Kidney (tissue), 14 donors: ENCODE results near the gene CD99L2. TPM values are rescaled to one million over a fixed set of nuclear protein-coding genes. Genes with fewer than 3 reads are reported as not detected.

Experiments
- DNase-seq, 5 donors: peaks; one replicate each; pipeline ENCODE4 v3.0.0-alpha.2; 2013 to 2020
- FAIRE-seq: peaks from 2 replicates; lab custom pipeline; 2012; peaks lifted over from hg19 to GRCh38; lab: Jason Lieb, UNC
- H3K27ac ChIP-seq, 2 donors: one replicate each; pipeline ENCODE4 v1.7.0; 2013; ENCODE audit warnings: low read depth in 2 of 2, low read length in 2 of 2, inconsistent platforms in 1 of 2
- H3K27me3 ChIP-seq: one replicate; pipeline ENCODE4 v1.7.1; 2013; ENCODE audit warnings: low read length, inconsistent platforms; ENCODE audit not compliant: control insufficient read depth, insufficient read depth
- H3K36me3 ChIP-seq, 3 donors: one replicate each; pipeline versions ENCODE4 v1.7.0 to v1.7.1; 2013; ENCODE audit warnings: low read length in 3 of 3, control low read depth in 1 of 3, inconsistent platforms in 1 of 3; ENCODE audit not compliant: insufficient read depth in 3 of 3, control insufficient read depth in 2 of 3
- H3K4me1 ChIP-seq, 3 donors: one replicate each; pipeline versions ENCODE4 v1.7.0 to v1.7.1; 2013; ENCODE audit warnings: low read length in 3 of 3, inconsistent platforms in 1 of 3, low read depth in 1 of 3; ENCODE audit not compliant: control insufficient read depth in 2 of 3, insufficient read depth in 2 of 3
- H3K4me3 ChIP-seq, 3 donors: one replicate each; pipeline versions ENCODE4 v1.7.0 to v1.8.1; 2013; ENCODE audit warnings: low read length in 3 of 3, control low read depth in 1 of 3, inconsistent platforms in 1 of 3
- H3K9ac ChIP-seq, 3 donors: one replicate each; pipeline versions ENCODE4 v1.7.0 to v1.7.1; 2013; ENCODE audit warnings: low read length in 3 of 3, control low read depth in 1 of 3, inconsistent platforms in 1 of 3
- H3K9me3 ChIP-seq, 3 donors: one replicate each; pipeline versions ENCODE4 v1.7.0 to v1.7.1; 2013; ENCODE audit warnings: low read length in 3 of 3, control low read depth in 1 of 3, inconsistent platforms in 1 of 3; ENCODE audit not compliant: control insufficient read depth in 2 of 3, insufficient read depth in 1 of 3
- intact Hi-C: fragments of 100-400 bp; cut with DNase I; formaldehyde crosslinking; loops from one replicate; pipeline ENCODE4 v1.11.1; 2022
- polyA plus RNA-seq: library from polyadenylated mRNA; stranded (reverse); fragments of 350-450 nt; fragmentation: Illumina TruSeq; extraction: RNeasy Lipid Tissue Mini Kit (QIAGEN cat#74804); gene quantifications from one replicate; pipeline ENCODE4 v1.2.3, GENCODE V29; 2014; ENCODE audit warnings: low read depth, low replicate concordance; ENCODE audit not compliant: insufficient read depth
- total RNA-seq: library from RNA; stranded (reverse); fragmentation: NEBNext Ultra II Directional; extraction: Animal tissue kit (Norgen Biotek cat#: 25700); gene quantifications from one replicate; pipeline ENCODE4 v1.2.1, GENCODE V29; 2021
- TF ChIP-seq, protein P1 (sequence below): IDR thresholded peaks from 3 replicates; pipeline ENCODE4 v1.5.1; 2012; ENCODE audit warnings: mild to moderate bottlenecking, moderate library complexity, borderline replicate concordance; ENCODE audit not compliant: insufficient read depth; ENCODE audit errors: extremely low read depth
- donor health status: control.
- donor health status: control.
- donor health status: control.
- donor health status: control.
- donor health status: control.
- donor health status: DM: yes; HTN: yes; CAD: no.
- donor health status: Normal renal cell carcinoma (clear cell type).

CD99L2 gene
- total and polyA plus RNA-seq, 2 donors from 2014 or later, result 30.9 to 38.0 TPM

DNA sequence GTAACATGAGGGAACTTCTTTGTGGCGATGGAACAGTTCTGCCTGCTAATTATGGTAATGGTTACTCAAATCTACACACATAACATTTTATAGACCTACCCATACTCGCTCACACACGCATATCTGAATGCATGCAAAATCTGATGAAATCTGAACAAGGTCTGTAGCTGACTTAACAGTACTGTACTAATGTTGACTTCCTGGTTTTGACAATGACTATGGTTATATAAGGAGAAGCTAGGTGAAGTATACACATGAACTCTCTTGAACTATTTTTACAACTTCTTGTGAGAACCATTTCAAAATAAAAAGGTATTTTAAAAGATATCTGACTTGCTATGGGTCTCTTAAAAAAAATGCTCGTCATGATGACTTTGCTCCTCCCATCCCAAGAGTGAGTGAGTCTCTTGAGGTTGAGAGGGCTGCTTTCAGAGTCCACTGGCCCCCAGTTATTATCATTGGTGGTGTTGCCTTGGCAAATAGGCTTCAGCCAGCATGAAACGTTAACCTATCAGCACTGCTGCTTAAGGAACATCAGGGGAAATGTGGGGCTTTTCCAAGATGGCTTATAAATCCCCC lies 105.4 kb downstream of the CD99L2 start:
- no peak overlapping the region for H3K27ac ChIP-seq
- peaks cover 0 to 12% (median 3%) of the 10 kb centered on the region in 3 donors for H3K36me3 ChIP-seq
- no peak overlapping the region for H3K4me3 ChIP-seq
- peaks cover 0 to 1% (median 0%) of the 10 kb centered on the region in 3 donors for H3K9me3 ChIP-seq
- TF ChIP-seq, protein P1, sequence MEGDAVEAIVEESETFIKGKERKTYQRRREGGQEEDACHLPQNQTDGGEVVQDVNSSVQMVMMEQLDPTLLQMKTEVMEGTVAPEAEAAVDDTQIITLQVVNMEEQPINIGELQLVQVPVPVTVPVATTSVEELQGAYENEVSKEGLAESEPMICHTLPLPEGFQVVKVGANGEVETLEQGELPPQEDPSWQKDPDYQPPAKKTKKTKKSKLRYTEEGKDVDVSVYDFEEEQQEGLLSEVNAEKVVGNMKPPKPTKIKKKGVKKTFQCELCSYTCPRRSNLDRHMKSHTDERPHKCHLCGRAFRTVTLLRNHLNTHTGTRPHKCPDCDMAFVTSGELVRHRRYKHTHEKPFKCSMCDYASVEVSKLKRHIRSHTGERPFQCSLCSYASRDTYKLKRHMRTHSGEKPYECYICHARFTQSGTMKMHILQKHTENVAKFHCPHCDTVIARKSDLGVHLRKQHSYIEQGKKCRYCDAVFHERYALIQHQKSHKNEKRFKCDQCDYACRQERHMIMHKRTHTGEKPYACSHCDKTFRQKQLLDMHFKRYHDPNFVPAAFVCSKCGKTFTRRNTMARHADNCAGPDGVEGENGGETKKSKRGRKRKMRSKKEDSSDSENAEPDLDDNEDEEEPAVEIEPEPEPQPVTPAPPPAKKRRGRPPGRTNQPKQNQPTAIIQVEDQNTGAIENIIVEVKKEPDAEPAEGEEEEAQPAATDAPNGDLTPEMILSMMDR, result no peak
- DNase-seq, result no peak
- no peak for FAIRE-seq
- intact Hi-C loops, result no loop called here
- H3K27me3 ChIP-seq, result no peaks in the 10 kb centered on the region
- no peak overlapping the region for H3K9ac ChIP-seq
- no peaks in the 10 kb centered on the region for H3K4me1 ChIP-seq

DNA sequence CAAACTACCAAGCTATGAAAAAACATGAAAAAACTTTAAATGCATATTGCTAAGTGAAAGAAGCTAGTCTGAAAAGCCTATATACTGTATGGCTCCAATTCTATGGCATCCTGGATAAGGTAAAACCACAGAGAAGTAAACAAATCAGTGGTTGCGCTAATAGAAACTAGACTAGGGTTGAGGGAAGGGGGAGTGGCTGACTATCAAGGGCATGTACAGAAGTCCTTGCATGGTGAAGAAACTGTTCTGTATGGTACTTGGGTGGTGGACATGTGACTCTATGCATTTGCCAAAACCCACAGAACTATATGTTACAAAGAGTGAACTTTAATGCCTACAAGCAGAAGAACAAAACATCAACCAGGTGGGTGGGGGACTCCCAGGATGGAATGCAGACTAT lies 108.4 kb downstream of the CD99L2 start:
- no peak overlapping the region for H3K4me3 ChIP-seq
- no peaks in the 10 kb centered on the region for H3K27me3 ChIP-seq
- H3K27ac ChIP-seq, result no peak overlapping the region
- FAIRE-seq (no peak), DNase-seq (no peak)
- H3K9ac ChIP-seq, result no peak overlapping the region
- H3K36me3 ChIP-seq, result peaks cover 0 to 12% (median 3%) of the 10 kb centered on the region in 3 donors
- TF ChIP-seq, protein P1, result no peak
- H3K9me3 ChIP-seq, result peaks cover 0 to 1% (median 0%) of the 10 kb centered on the region in 3 donors
- intact Hi-C loops, result no loop called here
- no peaks in the 10 kb centered on the region for H3K4me1 ChIP-seq

DNA sequence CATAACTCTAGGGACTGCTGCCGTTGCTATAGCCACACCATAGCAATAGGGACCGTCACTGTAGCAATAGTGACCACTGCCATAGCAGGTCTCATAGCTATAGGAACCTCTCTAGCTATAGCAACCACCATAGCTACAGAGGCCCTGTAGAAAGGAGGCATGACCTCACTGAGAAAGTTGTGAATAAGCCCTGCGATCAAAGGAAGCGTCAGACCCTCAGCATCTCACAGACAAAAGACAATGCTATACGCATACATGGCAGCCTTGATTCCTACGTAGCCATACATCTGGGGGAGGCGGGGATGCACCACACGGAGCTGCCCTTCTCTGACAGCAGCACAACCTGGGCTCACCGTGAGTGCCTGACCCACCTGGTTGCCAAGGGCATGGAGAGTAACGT lies 116.8 kb downstream of the CD99L2 start:
- DNase-seq (no peak), FAIRE-seq (no peak)
- H3K27me3 ChIP-seq, result no peaks in the 10 kb centered on the region
- no peak overlapping the region for H3K27ac ChIP-seq
- intact Hi-C loops, result no loop called here
- H3K9ac ChIP-seq, result no peak overlapping the region
- H3K36me3 ChIP-seq, result no peaks in the 10 kb centered on the region
- TF ChIP-seq, protein P1, result no peak
- H3K4me3 ChIP-seq, result no peak overlapping the region
- H3K9me3 ChIP-seq, result no peaks in the 10 kb centered on the region
- H3K4me1 ChIP-seq, result no peaks in the 10 kb centered on the region

DNA sequence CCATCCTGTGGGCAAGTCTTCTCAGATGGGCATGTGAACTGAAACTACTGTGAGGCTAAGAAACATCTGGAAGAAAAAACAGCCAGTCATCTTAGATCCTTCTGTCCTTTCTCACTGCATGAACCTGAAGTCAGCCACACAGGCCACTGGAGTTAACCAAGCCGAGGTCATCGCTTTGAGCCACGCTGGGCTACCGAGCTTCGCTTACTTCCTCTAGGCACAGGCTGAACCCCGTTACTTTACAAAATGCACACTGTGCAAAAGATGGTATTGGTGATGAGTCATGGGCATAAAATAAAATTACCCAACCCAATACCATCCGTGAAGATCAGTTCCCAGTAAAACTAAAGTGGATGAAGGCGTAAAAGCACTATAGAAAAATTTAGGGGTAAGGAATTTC lies 119.1 kb downstream of the CD99L2 start:
- no peaks in the 10 kb centered on the region for H3K4me1 ChIP-seq
- no peak overlapping the region for H3K27ac ChIP-seq
- no peaks in the 10 kb centered on the region for H3K36me3 ChIP-seq
- FAIRE-seq (no peak), DNase-seq (no peak)
- H3K9ac ChIP-seq, result no peak overlapping the region
- H3K27me3 ChIP-seq, result no peaks in the 10 kb centered on the region
- H3K9me3 ChIP-seq, result no peaks in the 10 kb centered on the region
- intact Hi-C loops, result no loop called here
- H3K4me3 ChIP-seq, result no peak overlapping the region
- TF ChIP-seq, protein P1, result no peak
